GM23338 (cell line): ENCODE data around the gene CD2. TPM values are rescaled to one million over a fixed set of nuclear protein-coding genes. Genes with fewer than 3 reads are reported as not detected.

Source experiments
- ATAC-seq: fragments of 200-7000 bp; cut with Tn5 transposase; 3 replicates; pipeline ENCODE4 v1.9.1; 2020
- DNase-seq: peaks from one replicate; pipeline ENCODE4 v3.0.0-alpha.2; 2015; ENCODE audit warnings: low spot score
- H2AFZ ChIP-seq: fragments of 200-600 bp; sonication (generic); 2 replicates; pipeline ENCODE4 v1.8.0; 2016; ENCODE audit warnings: antibody characterized with exemption, mild to moderate bottlenecking, moderate library complexity
- H3F3A ChIP-seq: fragments of 200-600 bp; sonication (generic); replicated peaks from 2 replicates; pipeline ENCODE4 v1.8.0; 2017; ENCODE audit warnings: antibody characterized with exemption, mixed run types, low read depth
- H3K27ac ChIP-seq: fragments of 200-600 bp; sonication (generic); 2 replicates; pipeline ENCODE4 v1.6.1; 2016; ENCODE audit warnings: low read depth
- H3K27me3 ChIP-seq: fragments of 200-600 bp; sonication (generic); 2 replicates; pipeline ENCODE4 v1.8.0; 2016; ENCODE audit warnings: mild to moderate bottlenecking, mixed run types, moderate library complexity; ENCODE audit not compliant: insufficient read depth
- H3K36me3 ChIP-seq: fragments of 200-600 bp; sonication (generic); 2 replicates; pipeline ENCODE4 v1.8.0; 2016; ENCODE audit warnings: mild to moderate bottlenecking; ENCODE audit not compliant: insufficient read depth
- H3K4me1 ChIP-seq: fragments of 200-600 bp; sonication (generic); 2 replicates; pipeline ENCODE4 v1.8.0; 2016; ENCODE audit warnings: mild to moderate bottlenecking, moderate library complexity; ENCODE audit not compliant: insufficient read depth
- H3K4me2 ChIP-seq: fragments of 200-600 bp; sonication (generic); 2 replicates; pipeline ENCODE4 v1.7.1; 2017; ENCODE audit warnings: mixed run types
- H3K4me3 ChIP-seq: fragments of 200-600 bp; sonication (generic); 2 replicates; pipeline ENCODE4 v1.6.1; 2016; ENCODE audit warnings: mixed run types
- H3K79me2 ChIP-seq: fragments of 200-600 bp; sonication (generic); replicated peaks from 2 replicates; pipeline ENCODE4 v1.8.0; 2017; ENCODE audit warnings: mild to moderate bottlenecking; ENCODE audit not compliant: insufficient read depth
- H3K9me2 ChIP-seq: fragments of 200-600 bp; sonication (generic); 2 replicates; pipeline ENCODE4 v1.8.0; 2017; ENCODE audit not compliant: insufficient read depth
- H4K20me1 ChIP-seq: fragments of 200-600 bp; sonication (generic); replicated peaks from 2 replicates; pipeline ENCODE4 v1.8.0; 2017; ENCODE audit warnings: mild to moderate bottlenecking; ENCODE audit not compliant: insufficient read depth
- H3K27ac Mint-ChIP-seq: 2 replicates; pipeline ENCODE4 v1.8.0; 2020; ENCODE audit warnings: inconsistent platforms, mild to moderate bottlenecking, moderate library complexity, mixed read lengths
- H3K27me3 Mint-ChIP-seq: 3 replicates; pipeline ENCODE4 v1.8.0; 2022; ENCODE audit warnings: low read depth, mild to moderate bottlenecking, moderate library complexity, mixed read lengths, inconsistent platforms; ENCODE audit not compliant: insufficient read depth, poor library complexity
- H3K36me3 Mint-ChIP-seq: 3 replicates; pipeline ENCODE4 v1.8.0; 2021; ENCODE audit warnings: low read depth, mild to moderate bottlenecking, inconsistent platforms, moderate library complexity, mixed read lengths
- H3K4me1 Mint-ChIP-seq: 3 replicates; pipeline ENCODE4 v1.8.0; 2020; ENCODE audit warnings: mild to moderate bottlenecking, inconsistent platforms, mixed read lengths
- H3K4me3 Mint-ChIP-seq: 3 replicates; pipeline ENCODE4 v1.8.0; 2021; ENCODE audit warnings: moderate library complexity, mild to moderate bottlenecking, inconsistent platforms, mixed read lengths
- H3K9me3 Mint-ChIP-seq: 3 replicates; pipeline ENCODE4 v1.8.0; 2020; ENCODE audit warnings: moderate library complexity, mild to moderate bottlenecking, inconsistent platforms, mixed read lengths
- CREB1 ChIP-seq: fragments of 250-450 bp; sonication (Bioruptor Pico); IDR thresholded peaks from 2 replicates; pipeline ENCODE4 v1.5.0; 2020; ENCODE audit warnings: low read depth, mild to moderate bottlenecking, moderate library complexity
- EZH2 ChIP-seq: fragments of 200-600 bp; sonication (generic); IDR thresholded peaks from one replicate; pipeline ENCODE4 v1.8.0; 2017; ENCODE audit warnings: antibody characterized with exemption, mild to moderate bottlenecking, low read depth; ENCODE audit not compliant: unreplicated experiment
- EZH2phosphoT487 ChIP-seq: fragments of 200-600 bp; sonication (generic); IDR thresholded peaks from one replicate; pipeline ENCODE4 v1.8.1; 2018; ENCODE audit warnings: antibody characterized with exemption; ENCODE audit not compliant: unreplicated experiment
- JUNB ChIP-seq: IDR thresholded peaks from one replicate; pipeline ENCODE4 v1.6.1; 2016; ENCODE audit warnings: antibody characterized with exemption; ENCODE audit not compliant: unreplicated experiment
- NANOG ChIP-seq: IDR thresholded peaks from 2 replicates; pipeline ENCODE4 v1.6.1; 2016; ENCODE audit warnings: antibody characterized with exemption, borderline replicate concordance
- POLR2AphosphoS5 ChIP-seq: IDR thresholded peaks from 2 replicates; pipeline ENCODE4 v1.6.1; 2016; ENCODE audit warnings: antibody characterized with exemption, low read depth
- STAT1 ChIP-seq: IDR thresholded peaks from one replicate; pipeline ENCODE4 v1.6.1; 2016; ENCODE audit warnings: antibody characterized with exemption; ENCODE audit not compliant: unreplicated experiment
- ZNF114 ChIP-seq: fragments of 250-450 bp; sonication (Bioruptor Pico); IDR thresholded peaks from 2 replicates; pipeline ENCODE4 v1.5.0; 2020; ENCODE audit warnings: mild to moderate bottlenecking, moderate library complexity
- ZNF331 ChIP-seq: fragments of 250-450 bp; sonication (Bioruptor Pico); IDR thresholded peaks from 2 replicates; pipeline ENCODE4 v1.5.0; 2020; ENCODE audit warnings: low read depth, mild to moderate bottlenecking, moderate library complexity
- ZNF462 ChIP-seq: fragments of 250-450 bp; sonication (Bioruptor Pico); IDR thresholded peaks from 2 replicates; pipeline ENCODE4 v1.5.0; 2020; ENCODE audit warnings: mild to moderate bottlenecking, moderate library complexity
- polyA plus RNA-seq: library from polyadenylated mRNA; unstranded; fragments of >200 nt; fragmentation: Nextera tagmentation; extraction: Ambion mirVana; gene quantifications from 2 replicates; pipeline ENCODE4 v1.2.1, GENCODE V29; 2016
- total RNA-seq: library from RNA; depleted of rRNA; stranded (reverse); fragments of >200 nt; shearing (Covaris generic); gene quantifications from 2 replicates; pipeline ENCODE4 v1.2.3, GENCODE V29; 2014
- TF ChIP-seq, protein P1 (sequence below): IDR thresholded peaks from 2 replicates; pipeline ENCODE4 v1.6.1; 2016; ENCODE audit warnings: antibody characterized with exemption
- TF ChIP-seq, protein P2 (sequence below): IDR thresholded peaks from one replicate; pipeline ENCODE4 v1.6.1; 2018; ENCODE audit warnings: antibody characterized with exemption; ENCODE audit not compliant: unreplicated experiment
- TF ChIP-seq, protein P3 (sequence below), 2 experiments: fragments of 200-600 bp in 1 of 2; sonication (generic) in 1 of 2; conservative IDR thresholded peaks; 2 replicates each; pipeline versions ENCODE4 v1.5.1 to v1.6.1; 2016 to 2017; ENCODE audit warnings: antibody characterized with exemption in 2 of 2, low read depth in 2 of 2, mild to moderate bottlenecking in 2 of 2, moderate library complexity in 1 of 2

CD2 gene
- total and polyA plus RNA-seq, 2 experiments from 2014 or later, result not detected

DNA sequence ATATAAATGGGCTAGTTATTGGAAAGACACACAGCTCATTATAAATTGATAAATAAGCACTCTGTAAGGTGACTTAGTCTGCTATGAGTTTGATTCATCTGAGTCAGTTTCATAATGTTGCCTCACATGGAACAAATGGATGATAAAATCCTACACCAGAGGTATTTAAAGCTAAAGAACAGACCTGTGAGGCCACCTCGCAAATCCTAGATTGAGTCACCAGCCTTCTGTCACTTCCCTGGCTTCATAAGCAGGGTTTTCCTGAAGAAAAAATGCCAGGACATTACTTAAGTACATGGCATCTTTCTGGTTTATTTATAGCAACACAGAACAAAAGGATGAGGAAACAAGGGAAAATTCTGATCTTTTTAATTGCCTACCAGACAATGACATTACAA, 18.4 kb downstream of the CD2 start:
- no peak overlapping the region for H3K27ac ChIP-seq
- DNase-seq, result no peak
- no peaks in the 10 kb centered on the region for H3K27me3 ChIP-seq
- no peak overlapping the region for H3K4me2 ChIP-seq
- ATAC-seq, result no peak
- no peak for TF ChIP-seq JUNB
- TF ChIP-seq, protein P1, sequence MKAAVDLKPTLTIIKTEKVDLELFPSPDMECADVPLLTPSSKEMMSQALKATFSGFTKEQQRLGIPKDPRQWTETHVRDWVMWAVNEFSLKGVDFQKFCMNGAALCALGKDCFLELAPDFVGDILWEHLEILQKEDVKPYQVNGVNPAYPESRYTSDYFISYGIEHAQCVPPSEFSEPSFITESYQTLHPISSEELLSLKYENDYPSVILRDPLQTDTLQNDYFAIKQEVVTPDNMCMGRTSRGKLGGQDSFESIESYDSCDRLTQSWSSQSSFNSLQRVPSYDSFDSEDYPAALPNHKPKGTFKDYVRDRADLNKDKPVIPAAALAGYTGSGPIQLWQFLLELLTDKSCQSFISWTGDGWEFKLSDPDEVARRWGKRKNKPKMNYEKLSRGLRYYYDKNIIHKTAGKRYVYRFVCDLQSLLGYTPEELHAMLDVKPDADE, result no peak
- no peak for TF ChIP-seq CREB1
- no peak for TF ChIP-seq ZNF114 (CRISPR knock-in tag)
- TF ChIP-seq POLR2AphosphoS5, result no peak
- TF ChIP-seq, protein P2, sequence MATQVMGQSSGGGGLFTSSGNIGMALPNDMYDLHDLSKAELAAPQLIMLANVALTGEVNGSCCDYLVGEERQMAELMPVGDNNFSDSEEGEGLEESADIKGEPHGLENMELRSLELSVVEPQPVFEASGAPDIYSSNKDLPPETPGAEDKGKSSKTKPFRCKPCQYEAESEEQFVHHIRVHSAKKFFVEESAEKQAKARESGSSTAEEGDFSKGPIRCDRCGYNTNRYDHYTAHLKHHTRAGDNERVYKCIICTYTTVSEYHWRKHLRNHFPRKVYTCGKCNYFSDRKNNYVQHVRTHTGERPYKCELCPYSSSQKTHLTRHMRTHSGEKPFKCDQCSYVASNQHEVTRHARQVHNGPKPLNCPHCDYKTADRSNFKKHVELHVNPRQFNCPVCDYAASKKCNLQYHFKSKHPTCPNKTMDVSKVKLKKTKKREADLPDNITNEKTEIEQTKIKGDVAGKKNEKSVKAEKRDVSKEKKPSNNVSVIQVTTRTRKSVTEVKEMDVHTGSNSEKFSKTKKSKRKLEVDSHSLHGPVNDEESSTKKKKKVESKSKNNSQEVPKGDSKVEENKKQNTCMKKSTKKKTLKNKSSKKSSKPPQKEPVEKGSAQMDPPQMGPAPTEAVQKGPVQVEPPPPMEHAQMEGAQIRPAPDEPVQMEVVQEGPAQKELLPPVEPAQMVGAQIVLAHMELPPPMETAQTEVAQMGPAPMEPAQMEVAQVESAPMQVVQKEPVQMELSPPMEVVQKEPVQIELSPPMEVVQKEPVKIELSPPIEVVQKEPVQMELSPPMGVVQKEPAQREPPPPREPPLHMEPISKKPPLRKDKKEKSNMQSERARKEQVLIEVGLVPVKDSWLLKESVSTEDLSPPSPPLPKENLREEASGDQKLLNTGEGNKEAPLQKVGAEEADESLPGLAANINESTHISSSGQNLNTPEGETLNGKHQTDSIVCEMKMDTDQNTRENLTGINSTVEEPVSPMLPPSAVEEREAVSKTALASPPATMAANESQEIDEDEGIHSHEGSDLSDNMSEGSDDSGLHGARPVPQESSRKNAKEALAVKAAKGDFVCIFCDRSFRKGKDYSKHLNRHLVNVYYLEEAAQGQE, result no peak
- no peak for TF ChIP-seq ZNF462 (CRISPR knock-in tag)
- no peak for TF ChIP-seq ZNF331 (CRISPR knock-in tag)
- TF ChIP-seq EZH2phosphoT487, result no peak
- no peak for TF ChIP-seq EZH2
- TF ChIP-seq STAT1, result no peak
- no peak for TF ChIP-seq NANOG
- TF ChIP-seq, protein P3, sequence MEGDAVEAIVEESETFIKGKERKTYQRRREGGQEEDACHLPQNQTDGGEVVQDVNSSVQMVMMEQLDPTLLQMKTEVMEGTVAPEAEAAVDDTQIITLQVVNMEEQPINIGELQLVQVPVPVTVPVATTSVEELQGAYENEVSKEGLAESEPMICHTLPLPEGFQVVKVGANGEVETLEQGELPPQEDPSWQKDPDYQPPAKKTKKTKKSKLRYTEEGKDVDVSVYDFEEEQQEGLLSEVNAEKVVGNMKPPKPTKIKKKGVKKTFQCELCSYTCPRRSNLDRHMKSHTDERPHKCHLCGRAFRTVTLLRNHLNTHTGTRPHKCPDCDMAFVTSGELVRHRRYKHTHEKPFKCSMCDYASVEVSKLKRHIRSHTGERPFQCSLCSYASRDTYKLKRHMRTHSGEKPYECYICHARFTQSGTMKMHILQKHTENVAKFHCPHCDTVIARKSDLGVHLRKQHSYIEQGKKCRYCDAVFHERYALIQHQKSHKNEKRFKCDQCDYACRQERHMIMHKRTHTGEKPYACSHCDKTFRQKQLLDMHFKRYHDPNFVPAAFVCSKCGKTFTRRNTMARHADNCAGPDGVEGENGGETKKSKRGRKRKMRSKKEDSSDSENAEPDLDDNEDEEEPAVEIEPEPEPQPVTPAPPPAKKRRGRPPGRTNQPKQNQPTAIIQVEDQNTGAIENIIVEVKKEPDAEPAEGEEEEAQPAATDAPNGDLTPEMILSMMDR (conservative IDR thresholded peaks at IDR 0.05; ENCODE audit: low read depth in 2 of 2), result no peak
- Mint-ChIP-seq H3K4me3 (no peak overlapping the region), H3K27me3 (peaks cover 6% of the 10 kb centered on the region), H3K9me3 (peaks cover 5% of the 10 kb centered on the region; the same call in 2 of the 3 replicates), H3K27ac (no peak overlapping the region), H3K4me1 (no peaks in the 10 kb centered on the region), H3K36me3 (no peaks in the 10 kb centered on the region; the same call in 2 of the 3 replicates)
- H3K79me2 ChIP-seq, result no peaks in the 10 kb centered on the region
- H3K9me2 ChIP-seq, result no peaks in the 10 kb centered on the region
- no peak overlapping the region for H2AFZ ChIP-seq
- no peak overlapping the region for H3K4me3 ChIP-seq
- H4K20me1 ChIP-seq, result no peaks in the 10 kb centered on the region
- no peaks in the 10 kb centered on the region for H3K36me3 ChIP-seq
- no peaks in the 10 kb centered on the region for H3K4me1 ChIP-seq
- no peaks in the 10 kb centered on the region for H3F3A ChIP-seq
